Measurements from ENCODE around the gene CD48. TPM values are rescaled to one million over a fixed set of nuclear protein-coding genes. Genes with fewer than 3 reads are reported as not detected.

CD48 gene
- polyA plus RNA-seq, 4 donors, result 1.1 to 1.8 (median 1.5) TPM

GRCh38 chr1:160681066-160681890, 30.3 kb downstream of the CD48 start:
- peak in 1 of 4 donors; percentile 12 for DNase-seq (ENCODE audit: low read depth in 4 of 4, low spot score in 3 of 4)

DNA sequence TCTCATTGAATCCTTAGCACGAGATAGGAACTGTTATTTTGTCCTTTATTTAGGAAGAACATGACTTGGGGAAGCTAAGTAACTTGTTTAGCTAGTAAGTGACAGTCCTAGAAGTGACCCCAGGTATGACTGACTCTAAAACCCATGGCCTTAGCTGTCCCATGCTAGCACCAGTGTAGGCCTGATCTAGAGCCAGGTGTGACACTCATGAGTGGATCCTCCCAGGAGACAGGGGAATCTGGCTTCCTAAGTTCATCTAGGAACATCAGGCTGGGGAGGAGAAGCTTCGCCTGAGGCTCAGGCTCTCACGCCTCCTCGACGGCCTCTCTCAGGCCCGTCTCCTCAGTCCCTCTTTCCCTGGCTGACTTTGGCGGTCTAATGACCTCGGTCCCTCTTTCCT, 31.2 kb downstream of the CD48 start:
- DNase-seq (ENCODE audit: low read depth in 4 of 4, low spot score in 3 of 4), result no peak

- DNase-seq (ENCODE audit: low read depth in 4 of 4, low spot score in 3 of 4), result no peak
Observed at GRCh38 chr1:160679893-160680292, 31.7 kb downstream of the CD48 start.

GRCh38 chr1:160676869-160677597, 34.6 kb downstream of the CD48 start:
- DNase-seq (ENCODE audit: low read depth in 4 of 4, low spot score in 3 of 4), result no peak

DNA sequence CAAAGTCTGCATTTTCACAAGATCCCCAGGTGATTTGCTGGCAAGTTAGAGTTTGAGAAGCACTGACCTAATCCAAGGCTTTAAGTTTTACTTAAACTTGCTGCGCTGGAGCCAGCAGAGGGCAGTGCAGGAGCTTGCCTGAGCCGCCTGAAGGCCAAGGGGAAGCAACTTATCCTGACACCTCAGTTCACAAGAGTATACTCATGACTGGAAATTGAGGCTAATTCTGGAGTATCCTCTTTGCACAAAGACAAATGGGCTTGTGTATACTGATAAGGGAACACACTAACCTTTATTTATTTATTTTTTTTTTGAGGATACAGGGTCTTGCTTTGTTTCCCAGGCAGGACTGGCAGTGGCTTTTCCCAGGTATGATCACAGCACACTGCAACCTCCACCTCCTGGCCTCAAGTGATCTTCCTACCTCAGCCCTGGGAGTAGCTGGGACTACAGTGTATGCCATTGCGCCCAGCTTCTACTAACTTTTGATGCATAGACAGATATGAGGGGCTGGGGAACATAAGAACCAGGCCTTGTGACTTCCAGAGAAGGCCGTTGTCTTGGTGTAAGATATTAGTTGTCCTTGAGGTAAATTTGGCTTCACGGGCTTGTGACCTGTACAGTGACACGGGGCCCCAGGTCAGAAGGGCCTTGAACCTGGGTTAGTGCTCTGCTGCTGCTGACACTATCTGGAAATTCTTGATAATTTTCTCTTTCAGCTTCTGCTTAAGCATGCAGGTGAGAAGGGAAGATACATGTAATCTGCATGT, 35.8 kb downstream of the CD48 start:
- DNase-seq (ENCODE audit: low read depth in 4 of 4, low spot score in 3 of 4), result peak; percentile 10 to 36 (median 19)

- DNase-seq (ENCODE audit: low read depth in 4 of 4, low spot score in 3 of 4), result no peak
Observed at GRCh38 chr1:160674415-160674814, 37.2 kb downstream of the CD48 start.

DNA sequence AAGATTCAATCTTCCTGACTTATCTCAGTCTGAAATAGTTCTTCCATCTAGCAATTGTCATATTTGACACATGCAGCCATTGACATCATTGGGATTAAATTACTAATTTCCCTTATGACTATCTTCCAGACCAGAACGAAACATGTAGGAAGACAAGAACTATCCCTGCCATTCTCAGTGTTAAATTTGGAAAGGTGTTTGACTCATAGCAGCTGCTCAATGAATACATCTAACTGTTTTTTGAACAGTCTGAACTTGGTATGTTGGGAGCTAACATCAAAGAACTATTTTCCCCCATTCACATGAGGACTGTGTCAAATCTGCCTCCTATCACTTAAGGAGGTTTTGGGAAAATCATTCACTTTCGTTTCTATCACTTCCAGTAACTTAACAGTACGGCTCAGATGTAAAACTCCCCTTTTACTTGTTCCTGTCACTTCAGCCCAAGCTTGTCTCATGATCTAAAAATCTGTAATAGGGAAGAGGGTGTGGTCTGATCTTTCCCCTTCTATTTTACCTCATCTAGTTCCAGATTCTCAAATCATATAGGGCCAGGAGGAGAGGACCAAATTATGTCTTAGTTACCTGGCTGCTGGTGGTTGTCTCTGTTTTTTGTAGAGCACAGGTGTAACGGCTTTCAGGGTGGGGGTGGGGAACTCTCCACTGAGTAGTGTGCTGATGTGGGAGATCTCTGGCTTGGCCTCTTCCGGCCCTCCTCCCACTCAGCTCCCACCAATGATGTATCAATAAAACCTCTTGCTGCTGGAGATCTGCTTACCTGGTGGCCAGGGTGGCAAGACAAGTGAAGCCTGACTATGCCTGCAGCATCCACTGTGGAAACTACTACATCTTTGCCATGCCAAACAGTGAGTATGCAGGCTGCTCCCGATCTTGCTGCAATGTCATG, 38.6 kb downstream of the CD48 start:
- no peak for DNase-seq (ENCODE audit: low read depth in 4 of 4, low spot score in 3 of 4)

DNA sequence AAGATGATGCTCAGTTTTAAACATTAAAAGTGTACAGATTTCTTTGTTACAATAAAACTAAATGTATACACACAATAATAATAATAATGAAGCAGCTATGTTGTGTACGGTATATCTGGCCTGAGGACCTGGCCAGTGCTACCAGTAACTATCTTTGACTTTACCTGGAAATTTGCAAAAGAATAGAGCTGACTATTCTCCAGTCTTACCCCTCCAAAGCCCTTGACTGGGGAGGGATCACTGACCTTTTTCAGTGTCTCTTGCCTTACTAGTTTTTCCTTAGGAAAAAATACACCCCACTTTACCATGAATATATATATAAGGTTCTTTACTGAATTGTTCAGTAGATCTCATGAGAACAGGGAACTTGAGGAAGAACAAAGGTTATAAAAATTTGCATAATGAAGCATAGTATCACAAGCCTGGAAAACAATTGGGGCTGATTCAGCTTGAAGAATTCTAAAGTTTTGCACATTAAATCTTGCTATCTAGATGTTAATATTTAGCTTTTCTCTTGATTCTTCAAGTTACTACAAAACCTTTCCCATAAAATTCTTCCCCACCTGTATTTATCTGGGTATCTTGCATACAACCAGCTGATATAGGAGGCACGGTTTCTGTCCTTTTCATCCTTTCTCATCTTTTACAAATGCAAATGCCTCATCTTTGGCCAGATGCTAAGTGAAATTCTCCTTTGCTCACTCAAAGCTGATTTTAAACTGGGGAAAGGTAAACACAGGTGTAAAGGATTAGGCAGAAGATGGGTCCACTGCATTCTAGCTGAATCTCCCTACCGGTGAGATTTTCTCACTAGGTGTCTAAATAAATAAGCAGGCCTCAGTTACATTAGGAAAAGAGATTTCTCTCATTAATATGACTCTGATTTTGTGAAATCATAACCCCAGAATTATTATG, 39.8 kb downstream of the CD48 start:
- no peak for DNase-seq (ENCODE audit: low read depth in 4 of 4, low spot score in 3 of 4)

DNA sequence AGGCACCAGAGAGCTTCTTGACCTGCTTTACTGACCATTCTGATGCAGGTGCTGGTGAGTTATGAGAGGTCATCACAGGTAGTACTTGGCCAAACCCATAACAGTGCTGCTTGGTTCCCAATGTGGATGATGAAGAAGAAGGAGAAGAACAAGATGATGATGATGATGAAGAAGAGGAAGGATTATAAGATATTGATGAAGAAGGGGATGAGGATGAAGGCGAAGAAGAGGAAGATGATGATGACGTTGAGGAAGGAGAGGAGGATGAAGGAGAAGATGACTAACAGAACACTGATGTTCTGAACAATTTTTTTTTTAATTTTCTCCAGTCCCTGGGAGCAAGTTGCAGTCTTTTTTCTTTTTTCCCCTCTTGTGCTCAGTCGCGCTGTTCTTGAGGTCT, 40.9 kb downstream of the CD48 start:
- DNase-seq (ENCODE audit: low read depth in 4 of 4, low spot score in 3 of 4), result no peak

- no peak for DNase-seq (ENCODE audit: low read depth in 4 of 4, low spot score in 3 of 4)
Observed at GRCh38 chr1:160669802-160670201, 41.8 kb downstream of the CD48 start.

- no peak for DNase-seq (ENCODE audit: low read depth in 4 of 4, low spot score in 3 of 4)
Observed at GRCh38 chr1:160669276-160669675, 42.3 kb downstream of the CD48 start.

GRCh38 chr1:160667896-160668295, 43.7 kb downstream of the CD48 start:
- DNase-seq (ENCODE audit: low read depth in 4 of 4, low spot score in 3 of 4), result no peak

DNA sequence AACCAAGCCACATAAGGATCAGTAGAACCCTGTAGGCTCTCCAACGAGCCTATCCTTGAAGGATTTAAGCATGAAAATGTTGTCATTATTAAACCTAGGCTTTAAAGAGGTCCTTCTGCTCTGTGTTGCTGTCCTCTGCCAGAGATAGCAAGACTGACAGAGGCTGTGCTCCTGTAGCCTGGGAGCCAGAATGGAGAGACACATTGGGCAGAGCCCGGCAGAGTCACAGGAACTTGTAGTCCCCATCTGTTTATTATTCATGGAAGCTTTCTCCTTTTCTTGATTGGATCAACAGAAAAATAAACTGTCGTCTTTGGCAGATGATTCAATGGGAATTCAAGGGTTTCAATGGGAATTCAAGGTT, 45.6 kb downstream of the CD48 start:
- no peak for DNase-seq (ENCODE audit: low read depth in 4 of 4, low spot score in 3 of 4)

DNA sequence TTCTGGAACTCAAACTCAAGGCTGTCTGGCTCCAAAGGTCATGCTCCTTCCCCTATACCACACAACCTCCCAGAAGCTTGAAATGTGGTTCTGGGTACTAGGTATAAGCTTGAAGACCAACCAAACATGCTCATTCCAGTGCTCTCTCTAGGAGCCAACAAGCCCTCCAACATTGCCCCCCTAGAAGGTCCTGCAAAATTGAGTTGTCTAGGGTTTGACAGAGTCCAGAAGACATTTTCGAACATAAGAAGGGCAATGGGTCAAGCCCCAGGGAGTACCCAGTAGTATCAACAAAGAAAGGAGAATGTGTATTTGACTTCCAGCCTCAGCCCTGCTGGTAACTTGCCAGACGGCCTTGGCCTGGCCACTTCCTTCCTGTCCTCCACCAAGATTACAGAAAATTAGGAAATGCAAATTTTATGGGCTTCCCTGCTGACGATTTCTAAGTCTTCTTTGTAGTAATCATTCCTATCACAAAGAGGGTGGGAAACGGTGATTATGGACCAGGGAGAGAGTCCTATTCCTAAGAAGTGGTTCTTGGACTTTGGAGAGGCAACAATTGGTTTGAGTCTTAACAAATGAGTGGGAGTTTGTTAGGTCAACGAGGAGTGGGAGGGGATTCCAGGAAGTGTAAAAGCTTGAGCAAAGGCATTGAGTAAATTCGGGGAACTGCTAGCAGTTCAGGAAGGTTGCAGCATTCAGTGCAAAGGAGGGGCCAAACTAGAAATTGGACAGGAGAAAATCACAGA, 46.1 kb downstream of the CD48 start:
- DNase-seq (ENCODE audit: low read depth in 4 of 4, low spot score in 3 of 4), result no peak

GRCh38 chr1:160664573-160665051, 47.0 kb downstream of the CD48 start:
- no peak for DNase-seq (ENCODE audit: low read depth in 4 of 4, low spot score in 3 of 4)

GRCh38 chr1:160662910-160663309, 48.7 kb downstream of the CD48 start:
- DNase-seq (ENCODE audit: low read depth in 4 of 4, low spot score in 3 of 4), result no peak

GRCh38 chr1:160659566-160659965, 52.1 kb downstream of the CD48 start:
- no peak for DNase-seq (ENCODE audit: low read depth in 4 of 4, low spot score in 3 of 4)

DNA sequence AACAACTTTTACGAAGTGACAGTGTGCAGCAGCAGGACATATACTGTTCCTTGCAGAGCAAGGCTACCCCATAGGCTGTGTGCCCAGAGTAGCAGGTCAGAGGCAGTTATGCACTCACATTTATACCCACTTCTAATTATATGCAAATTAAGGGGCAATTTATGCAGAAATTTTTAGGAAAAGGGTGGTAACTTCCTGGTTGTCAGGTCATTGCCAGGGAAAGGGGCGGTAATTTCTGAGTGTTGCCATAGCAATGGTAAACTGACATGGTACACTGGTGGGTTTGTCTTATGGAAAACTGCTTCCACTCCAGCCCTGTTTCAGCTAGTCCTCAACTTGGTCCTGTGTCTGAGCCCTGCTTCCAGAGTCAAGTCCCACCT, 52.8 kb downstream of the CD48 start:
- no peak for DNase-seq (ENCODE audit: low read depth in 4 of 4, low spot score in 3 of 4)

All from right renal pelvis (tissue), 4 donors.